AG10803 (cell line): ENCODE data around the gene EGFR.
A peak's percentile ranks its signal among the peaks of the same experiment; 100 is the strongest.

ENCODE experiments used
- DNase-seq: peaks from one replicate; pipeline ENCODE4 v3.0.0; 2010; ENCODE audit warnings: low read depth
- H3K4me3 ChIP-seq: 2 replicates; pipeline ENCODE4 v1.5.1; 2011; ENCODE audit warnings: mild to moderate bottlenecking, low read length, control low read depth
- CTCF ChIP-seq: conservative IDR thresholded peaks from 2 replicates; pipeline ENCODE4 v1.5.1; 2011; ENCODE audit warnings: mild to moderate bottlenecking, low read length, control low read depth, inconsistent platforms

Gene EGFR

GRCh38 chr7:55172161-55172560 is 153.3 kb downstream of the EGFR start:
- no peak overlapping the region for H3K4me3 ChIP-seq
- TF ChIP-seq CTCF, result no peak
- no peak for DNase-seq

GRCh38 chr7:55172881-55173609 is 154.2 kb downstream of the EGFR start:
- no peak for TF ChIP-seq CTCF
- no peak overlapping the region for H3K4me3 ChIP-seq
- DNase-seq, result no peak

DNA sequence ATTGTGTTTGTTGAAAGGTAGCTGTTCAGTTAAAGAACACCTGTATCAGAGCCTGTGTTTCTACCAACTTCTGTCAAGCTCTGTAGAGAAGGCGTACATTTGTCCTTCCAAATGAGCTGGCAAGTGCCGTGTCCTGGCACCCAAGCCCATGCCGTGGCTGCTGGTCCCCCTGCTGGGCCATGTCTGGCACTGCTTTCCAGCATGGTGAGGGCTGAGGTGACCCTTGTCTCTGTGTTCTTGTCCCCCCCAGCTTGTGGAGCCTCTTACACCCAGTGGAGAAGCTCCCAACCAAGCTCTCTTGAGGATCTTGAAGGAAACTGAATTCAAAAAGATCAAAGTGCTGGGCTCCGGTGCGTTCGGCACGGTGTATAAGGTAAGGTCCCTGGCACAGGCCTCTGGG is 154.9 kb downstream of the EGFR start:
- DNase-seq, result no peak
- TF ChIP-seq CTCF, result no peak; the same call in 1 of the 2 replicates
- no peak overlapping the region for H3K4me3 ChIP-seq

- DNase-seq, result no peak
- H3K4me3 ChIP-seq, result no peak overlapping the region
Observed at GRCh38 chr7:55174456-55174855, 155.6 kb downstream of the EGFR start.

DNA sequence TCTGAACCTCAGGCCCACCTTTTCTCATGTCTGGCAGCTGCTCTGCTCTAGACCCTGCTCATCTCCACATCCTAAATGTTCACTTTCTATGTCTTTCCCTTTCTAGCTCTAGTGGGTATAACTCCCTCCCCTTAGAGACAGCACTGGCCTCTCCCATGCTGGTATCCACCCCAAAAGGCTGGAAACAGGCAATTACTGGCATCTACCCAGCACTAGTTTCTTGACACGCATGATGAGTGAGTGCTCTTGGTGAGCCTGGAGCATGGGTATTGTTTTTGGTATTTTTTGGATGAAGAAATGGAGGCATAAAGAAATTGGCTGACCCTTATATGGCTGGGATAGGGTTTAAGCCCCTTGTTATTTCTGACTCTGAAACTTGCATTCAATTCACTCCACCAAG is 156.0 kb downstream of the EGFR start:
- DNase-seq, result no peak
- no peak overlapping the region for H3K4me3 ChIP-seq
- no peak for TF ChIP-seq CTCF

More at GRCh38 chr7:55174456-55174855, 155.6 kb downstream of the EGFR start:
- no peak for TF ChIP-seq CTCF

DNA sequence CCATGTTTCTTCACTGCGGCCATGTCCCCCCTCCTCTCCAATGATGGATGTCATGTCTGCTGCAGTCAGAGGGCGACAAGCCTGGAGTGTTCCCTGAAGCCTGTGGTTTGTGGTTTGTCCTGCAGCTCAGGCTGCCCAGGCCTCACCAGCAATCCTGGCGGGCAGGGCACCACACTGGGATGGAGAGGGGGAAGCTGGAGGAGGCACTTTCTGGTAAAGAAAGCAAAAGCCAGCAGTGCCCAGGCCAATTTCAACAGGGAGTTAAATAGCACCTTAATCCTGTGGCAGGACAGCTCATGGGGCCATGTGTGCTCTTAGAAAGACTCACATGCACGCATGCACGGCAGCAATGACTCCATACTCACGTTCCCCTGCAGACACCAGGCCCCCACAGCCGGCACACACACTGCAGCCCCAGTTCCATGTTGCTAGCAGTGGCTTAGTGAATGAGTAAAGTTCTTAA is 158.3 kb downstream of the EGFR start:
- peak; percentile 11 for DNase-seq
- TF ChIP-seq CTCF, result no peak
- H3K4me3 ChIP-seq, result no peak overlapping the region

GRCh38 chr7:55177589-55178261 is 158.9 kb downstream of the EGFR start:
- H3K4me3 ChIP-seq, result no peak overlapping the region
- no peak for TF ChIP-seq CTCF
- peak; percentile 37 for DNase-seq
